ENCODE data around the gene HES7. TPM values are rescaled to one million over a fixed set of nuclear protein-coding genes. Genes with fewer than 3 reads are reported as not detected.

HES7 gene
- total and polyA plus RNA-seq, 5 donors, result 0.25 to 0.76 (median 0.72) TPM

DNA sequence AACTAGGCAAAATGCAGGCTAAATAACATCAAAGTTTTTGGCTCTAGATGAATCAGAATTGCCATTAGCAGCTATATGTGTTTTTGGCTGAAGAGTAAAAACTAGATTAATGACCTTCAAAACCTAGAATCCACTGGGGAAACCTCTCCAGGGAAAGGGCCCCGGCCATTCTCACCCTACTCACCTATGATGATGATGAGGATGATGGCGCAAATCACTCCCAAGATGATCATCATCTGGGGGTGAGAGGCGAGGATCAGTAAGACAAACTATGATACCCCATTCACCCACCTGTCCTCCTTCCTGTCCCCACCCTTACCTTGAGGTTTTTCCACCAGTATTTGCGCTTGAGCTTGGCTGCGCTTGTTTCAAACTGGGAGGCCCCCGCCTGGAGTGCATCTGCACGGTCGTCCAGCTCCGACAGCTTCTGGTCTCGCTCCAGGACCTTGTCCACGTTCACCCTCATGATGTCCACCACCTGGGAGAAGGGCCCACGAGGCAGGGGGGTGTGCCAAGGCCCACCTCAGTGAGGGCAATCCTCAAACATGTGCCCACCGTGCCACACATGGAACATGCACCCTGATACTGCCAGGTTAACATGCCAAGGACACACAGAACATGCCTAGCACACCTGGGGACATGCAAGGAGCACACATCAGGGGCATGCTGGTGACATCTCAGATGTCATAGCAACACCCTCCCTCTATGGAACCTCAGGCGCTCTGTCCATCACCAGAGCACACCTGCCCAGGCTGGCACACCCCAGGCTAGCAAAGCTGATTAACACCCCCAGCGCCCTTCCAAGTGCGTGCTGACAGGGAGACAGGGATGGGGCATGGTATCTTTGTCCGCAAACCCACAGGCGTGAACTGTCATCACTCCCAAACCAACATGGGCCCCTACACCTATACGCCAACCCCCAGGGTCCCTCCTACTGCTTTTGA is 37.7 kb upstream of the HES7 start:
- ATAC-seq (no peak), DNase-seq (peak in 2 of 3 donors; percentile 64 to 68)
- WGBS, result 45% methylated on average over 19 of the region's 19 CpGs
- Histone ChIP-seq H3K4me3 (ENCODE audit: low read length) (peak overlapping the region; percentile 92), H3K9me3 (ENCODE audit: control insufficient read depth, low read length) (no peaks in the 10 kb centered on the region), H3K27ac (ENCODE audit: low read length) (peak overlapping the region; percentile 97), H3K4me1 (ENCODE audit: control insufficient read depth, insufficient read depth, low read length) (peaks cover 22% of the 10 kb centered on the region), H3K27me3 (ENCODE audit: control insufficient read depth, insufficient read depth) (no peaks in the 10 kb centered on the region)
- intact Hi-C loops (cut with DNase I), result no loop called here

GRCh38 chr17:8160741-8161221 is 36.9 kb upstream of the HES7 start:
- intact Hi-C loops (cut with DNase I), result no loop called here
- WGBS, result 42% methylated on average over 5 of the region's 5 CpGs

GRCh38 chr17:8160224-8160577 is 36.3 kb upstream of the HES7 start:
- no peak for ATAC-seq
- 59% methylated on average over 4 of the region's 4 CpGs for WGBS
- H3K27ac ChIP-seq (ENCODE audit: low read length), result no peak overlapping the region
- no peak overlapping the region for H3K4me3 ChIP-seq (ENCODE audit: low read length)
- no peak for DNase-seq
- H3K9me3 ChIP-seq (ENCODE audit: control insufficient read depth, low read length), result no peaks in the 10 kb centered on the region
- no peaks in the 10 kb centered on the region for H3K27me3 ChIP-seq (ENCODE audit: control insufficient read depth, insufficient read depth)
- peaks cover 22% of the 10 kb centered on the region for H3K4me1 ChIP-seq (ENCODE audit: control insufficient read depth, insufficient read depth, low read length)
- intact Hi-C loops (cut with DNase I), result no loop called here

More at GRCh38 chr17:8160741-8161221, 36.9 kb upstream of the HES7 start:
- Histone ChIP-seq H3K4me3 (ENCODE audit: low read length) (no peak overlapping the region), H3K27ac (ENCODE audit: low read length) (peak overlapping the region; percentile 57), H3K27me3 (ENCODE audit: control insufficient read depth, insufficient read depth) (no peaks in the 10 kb centered on the region), H3K4me1 (ENCODE audit: control insufficient read depth, insufficient read depth, low read length) (peaks cover 22% of the 10 kb centered on the region), H3K9me3 (ENCODE audit: control insufficient read depth, low read length) (no peaks in the 10 kb centered on the region)
- DNase-seq (peak in 1 of 3 donors; percentile 42), ATAC-seq (no peak)

DNA sequence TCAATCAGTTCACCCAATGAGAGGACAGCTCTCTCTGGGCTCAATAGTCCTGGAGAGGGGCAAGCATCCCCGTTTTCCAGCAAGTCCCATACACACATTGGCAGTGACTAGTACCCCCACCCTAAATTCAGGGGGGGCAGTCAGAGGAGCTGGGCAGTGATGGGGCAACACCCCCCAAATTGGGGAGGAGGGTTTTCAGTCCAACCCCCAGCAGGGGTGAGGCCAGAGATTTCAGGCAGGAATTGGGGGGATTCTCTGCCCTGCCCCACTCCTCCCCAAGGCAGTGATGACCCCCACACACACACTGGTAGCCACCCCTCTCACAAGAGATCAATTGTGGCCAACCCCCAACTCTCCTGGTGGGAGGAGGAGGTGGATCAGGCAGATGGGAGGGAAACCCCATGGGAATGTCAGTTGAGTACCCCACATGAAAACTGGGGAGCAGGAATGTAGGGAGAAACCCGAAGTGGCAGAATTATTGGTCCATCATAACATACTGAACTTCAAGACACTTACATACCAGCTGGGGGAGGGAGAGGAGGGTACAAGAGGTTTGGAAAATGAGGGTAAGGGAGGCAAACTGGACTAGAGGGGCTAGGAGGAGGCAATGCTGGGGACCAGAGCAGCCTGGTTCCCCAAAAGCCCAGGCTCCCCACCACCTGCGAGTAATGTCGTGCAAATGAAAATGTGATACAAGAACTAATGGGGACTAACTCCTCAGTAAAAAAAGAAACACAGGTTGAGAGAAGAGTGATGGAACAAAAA is 35.7 kb upstream of the HES7 start:
- Histone ChIP-seq H3K4me3 (ENCODE audit: low read length) (no peak overlapping the region), H3K27ac (ENCODE audit: low read length) (no peak overlapping the region), H3K27me3 (ENCODE audit: control insufficient read depth, insufficient read depth) (no peaks in the 10 kb centered on the region), H3K9me3 (ENCODE audit: control insufficient read depth, low read length) (no peaks in the 10 kb centered on the region), H3K4me1 (ENCODE audit: control insufficient read depth, insufficient read depth, low read length) (peaks cover 18% of the 10 kb centered on the region)
- intact Hi-C loops (cut with DNase I), result no loop called here
- ATAC-seq, result no peak
- peak in 1 of 3 donors; percentile 39 for DNase-seq
- WGBS, result 73% methylated on average over 4 of the region's 4 CpGs

DNA sequence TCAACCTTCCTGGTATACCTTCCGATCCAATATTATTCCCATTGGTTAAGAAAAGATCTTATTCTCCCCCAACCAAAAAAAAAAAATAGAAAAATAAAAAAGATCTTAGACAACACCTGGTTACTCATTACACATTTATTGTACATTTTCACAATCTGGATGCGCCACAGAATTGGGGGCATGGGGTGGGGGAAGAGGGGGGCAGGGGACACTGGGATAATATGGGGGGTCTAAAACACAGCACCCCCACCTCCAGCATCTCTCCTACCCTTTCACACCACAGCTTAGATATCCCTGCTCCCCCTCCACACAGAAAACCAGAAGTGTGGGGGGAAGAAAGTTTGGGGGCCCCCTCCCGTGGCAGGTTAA is 35.1 kb upstream of the HES7 start:
- DNase-seq, result peak in 1 of 3 donors; percentile 7
- Histone ChIP-seq H3K4me3 (ENCODE audit: low read length) (no peak overlapping the region), H3K27ac (ENCODE audit: low read length) (no peak overlapping the region), H3K9me3 (ENCODE audit: control insufficient read depth, low read length) (no peaks in the 10 kb centered on the region), H3K27me3 (ENCODE audit: control insufficient read depth, insufficient read depth) (no peaks in the 10 kb centered on the region), H3K4me1 (ENCODE audit: control insufficient read depth, insufficient read depth, low read length) (peaks cover 12% of the 10 kb centered on the region)
- no peak for ATAC-seq
- intact Hi-C loops (cut with DNase I), result no loop called here
- 61% methylated on average over 3 of the region's 3 CpGs for WGBS

DNA sequence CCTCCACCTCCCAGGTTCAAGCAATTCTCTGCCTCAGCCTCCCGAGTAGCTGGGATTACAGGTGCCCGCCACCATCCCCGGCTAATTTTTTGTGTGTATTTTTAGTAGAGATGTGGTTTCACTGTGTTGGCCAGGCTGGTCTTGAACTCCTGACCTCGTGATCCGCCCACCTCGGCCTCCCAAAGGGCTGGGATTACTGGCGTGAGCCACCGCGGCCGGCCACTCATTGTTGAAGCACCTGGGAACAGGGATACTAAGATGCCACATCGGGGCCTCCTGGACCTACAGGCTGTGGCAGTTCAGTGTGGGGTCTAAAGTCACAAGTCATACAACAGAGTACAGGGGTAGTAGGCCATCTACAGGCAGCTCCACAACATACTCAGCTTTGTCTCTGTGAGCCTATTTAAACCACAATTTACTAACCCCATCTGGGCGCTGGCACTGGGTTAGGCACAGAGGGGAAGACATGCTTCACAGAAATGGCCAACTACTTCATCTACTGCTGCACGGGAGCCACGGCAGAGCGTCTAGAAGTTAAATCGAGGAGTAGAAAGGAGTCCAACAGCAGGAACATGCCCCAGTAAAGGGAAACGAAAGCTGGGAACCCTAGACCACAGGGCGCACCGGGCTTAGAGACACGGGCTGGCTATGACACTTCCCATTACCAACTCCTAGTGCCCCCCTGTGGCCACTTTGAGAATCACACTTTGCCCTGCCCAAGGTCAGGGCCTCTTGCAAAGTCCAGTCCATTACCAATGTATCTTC is 34.5 kb upstream of the HES7 start:
- Histone ChIP-seq H3K27ac (ENCODE audit: low read length) (peak overlapping the region; percentile 97), H3K27me3 (ENCODE audit: control insufficient read depth, insufficient read depth) (no peaks in the 10 kb centered on the region), H3K9me3 (ENCODE audit: control insufficient read depth, low read length) (no peaks in the 10 kb centered on the region), H3K4me3 (ENCODE audit: low read length) (no peak overlapping the region), H3K4me1 (ENCODE audit: control insufficient read depth, insufficient read depth, low read length) (peaks cover 8% of the 10 kb centered on the region)
- 42% methylated on average over 20 of the region's 20 CpGs for WGBS
- DNase-seq, result peak; percentile 89 to 97 (median 95)
- ATAC-seq, result peak in 1 of 2 donors; percentile 3
- intact Hi-C loops (cut with DNase I), result no loop called here

DNA sequence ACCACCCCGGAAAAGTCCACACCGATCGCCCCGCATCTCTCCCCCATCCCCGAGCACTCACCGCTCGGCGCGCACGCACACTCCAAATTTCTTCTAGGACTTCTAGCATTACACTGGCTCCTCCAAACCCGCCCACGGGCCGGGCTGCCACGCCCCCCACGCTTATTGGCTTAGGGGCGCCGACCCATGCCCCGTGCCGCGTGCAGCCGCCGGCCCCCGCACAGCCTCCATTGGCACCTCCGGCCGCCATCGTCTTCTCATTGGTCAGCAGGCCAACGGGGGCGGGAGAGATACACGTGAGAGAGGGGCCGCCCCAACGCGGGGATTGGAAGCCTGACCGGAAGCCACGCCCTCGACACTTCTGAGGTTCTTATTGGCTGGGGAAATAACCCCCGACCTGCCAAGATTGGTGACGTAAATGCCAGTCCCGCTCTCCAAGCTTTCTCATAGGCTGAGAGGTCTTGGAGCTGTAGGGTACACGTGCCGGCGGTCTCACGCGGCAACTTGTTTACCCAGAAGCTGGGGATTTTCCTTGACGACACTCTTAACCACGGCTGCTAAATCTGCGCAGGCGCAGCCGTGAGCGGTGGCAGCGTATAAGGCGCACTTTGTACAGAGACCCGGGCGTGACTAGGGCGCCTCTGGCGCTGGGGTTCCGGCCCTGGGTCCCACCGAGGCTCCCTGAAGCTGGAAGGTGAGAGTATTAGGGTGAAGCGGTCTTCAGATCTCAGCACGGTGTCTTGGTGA is 32.5 kb upstream of the HES7 start:
- peaks cover 13% of the 10 kb centered on the region for H3K4me1 ChIP-seq (ENCODE audit: control insufficient read depth, insufficient read depth, low read length)
- WGBS, result under 1% methylated on average over 59 of the region's 59 CpGs
- no peaks in the 10 kb centered on the region for H3K9me3 ChIP-seq (ENCODE audit: control insufficient read depth, low read length)
- H3K4me3 ChIP-seq (ENCODE audit: low read length), result peak overlapping the region; percentile 96
- DNase-seq (peak; percentile 100), ATAC-seq (peak; percentile 71 to 75)
- peak overlapping the region; percentile 100 for H3K27ac ChIP-seq (ENCODE audit: low read length)
- no peaks in the 10 kb centered on the region for H3K27me3 ChIP-seq (ENCODE audit: control insufficient read depth, insufficient read depth)
- intact Hi-C loops (cut with DNase I), result no loop called here

- peak in 2 of 3 donors; percentile 75 to 78 for DNase-seq
- under 1% methylated on average over 11 of the region's 11 CpGs for WGBS
- intact Hi-C loops (cut with DNase I), result no loop called here
Measured at GRCh38 chr17:8155996-8156245, 32.0 kb upstream of the HES7 start.

DNA sequence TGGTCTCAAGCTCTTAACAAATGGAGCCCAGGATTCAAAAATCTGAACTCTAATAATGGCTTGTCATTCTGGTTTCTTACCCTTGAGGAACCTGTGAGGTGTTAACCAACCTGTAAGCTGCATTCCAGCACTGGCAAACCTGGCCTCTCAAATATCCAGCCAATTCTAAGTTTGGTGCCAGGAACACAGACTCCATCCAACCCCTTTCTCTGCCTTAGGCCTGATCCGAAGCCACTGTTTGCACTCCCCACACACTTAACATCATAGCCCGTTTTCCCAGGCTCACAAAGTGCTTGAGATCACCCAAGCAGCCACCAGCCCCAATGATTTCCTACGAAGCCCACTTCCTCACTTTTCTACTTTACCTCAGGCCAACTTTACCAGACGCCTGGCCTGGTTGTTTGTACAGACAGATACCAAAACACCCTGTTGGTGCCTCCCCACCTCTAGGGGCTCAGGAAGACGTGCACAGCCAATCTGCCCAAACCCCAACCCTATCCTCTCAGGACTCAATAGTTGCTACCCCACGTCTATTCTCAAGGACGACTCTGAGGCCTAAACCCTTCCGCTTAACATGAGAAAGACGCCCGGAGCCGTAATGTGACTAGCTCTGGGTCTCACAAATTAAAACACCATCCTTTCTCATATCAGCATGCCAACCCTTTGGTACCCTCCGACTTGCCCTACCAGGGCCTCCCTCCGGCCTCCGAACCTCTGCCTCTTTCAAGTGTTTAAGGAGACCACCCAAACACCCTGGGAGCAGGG is 31.5 kb upstream of the HES7 start:
- DNase-seq, result peak in 1 of 3 donors; percentile 30
- H3K4me1 ChIP-seq (ENCODE audit: control insufficient read depth, insufficient read depth, low read length), result peaks cover 14% of the 10 kb centered on the region
- ATAC-seq, result no peak
- no peaks in the 10 kb centered on the region for H3K9me3 ChIP-seq (ENCODE audit: control insufficient read depth, low read length)
- intact Hi-C loops (cut with DNase I), result no loop called here
- H3K4me3 ChIP-seq (ENCODE audit: low read length), result peak overlapping the region; percentile 96
- H3K27ac ChIP-seq (ENCODE audit: low read length), result peak overlapping the region; percentile 100
- H3K27me3 ChIP-seq (ENCODE audit: control insufficient read depth, insufficient read depth), result no peaks in the 10 kb centered on the region
- 7% methylated on average over 14 of the region's 14 CpGs for WGBS

More at GRCh38 chr17:8155996-8156245, 32.0 kb upstream of the HES7 start:
- peak overlapping the region; percentile 100 for H3K27ac ChIP-seq (ENCODE audit: low read length)
- no peaks in the 10 kb centered on the region for H3K27me3 ChIP-seq (ENCODE audit: control insufficient read depth, insufficient read depth)
- no peaks in the 10 kb centered on the region for H3K9me3 ChIP-seq (ENCODE audit: control insufficient read depth, low read length)
- H3K4me1 ChIP-seq (ENCODE audit: control insufficient read depth, insufficient read depth, low read length), result peaks cover 11% of the 10 kb centered on the region
- peak overlapping the region; percentile 96 for H3K4me3 ChIP-seq (ENCODE audit: low read length)
- no peak for ATAC-seq

All from right cardiac atrium (tissue), 5 donors.